GM12864 (cell line): ENCODE results near the gene COX5B.
"Not testable (repeated sequence)": the region's sequence is repeated elsewhere in the genome, so short reads cannot be mapped to it uniquely, and the experiment has no call there.

ENCODE experiments used
- DNase-seq: peaks from one replicate; pipeline ENCODE4 v3.0.0-alpha.2; 2011; ENCODE audit warnings: low read depth
- H3K4me3 ChIP-seq: 2 replicates; pipeline ENCODE4 v1.5.1; 2011; ENCODE audit warnings: mild to moderate bottlenecking, low read depth, low read length, control low read depth
- CTCF ChIP-seq: IDR thresholded peaks from 2 replicates; pipeline ENCODE4 v1.5.1; 2011; ENCODE audit warnings: low read depth, mild to moderate bottlenecking, moderate library complexity, low read length, control low read depth, inconsistent platforms; ENCODE audit errors: missing control alignments

Gene COX5B

GRCh38 chr2:97673915-97674283 is 28.0 kb downstream of the COX5B start:
- no peak for TF ChIP-seq CTCF
- H3K4me3 ChIP-seq, result no peak overlapping the region
- no peak for DNase-seq

- TF ChIP-seq CTCF, result no peak
- H3K4me3 ChIP-seq, result no peak overlapping the region
- no peak for DNase-seq
Observed at GRCh38 chr2:97675430-97676113, 29.7 kb downstream of the COX5B start.

- no peak overlapping the region for H3K4me3 ChIP-seq
- DNase-seq, result no peak
- no peak for TF ChIP-seq CTCF
Observed at GRCh38 chr2:97676620-97677019, 30.8 kb downstream of the COX5B start.

- no peak for DNase-seq
- H3K4me3 ChIP-seq, result no peak overlapping the region
- TF ChIP-seq CTCF, result no peak
Observed at GRCh38 chr2:97677480-97677879, 31.6 kb downstream of the COX5B start.

GRCh38 chr2:97678298-97678697 is 32.4 kb downstream of the COX5B start:
- no peak for TF ChIP-seq CTCF

GRCh38 chr2:97687235-97687634 is 41.4 kb downstream of the COX5B start:
- not testable (repeated sequence) for DNase-seq

More at GRCh38 chr2:97678298-97678697, 32.4 kb downstream of the COX5B start:
- H3K4me3 ChIP-seq, result no peak overlapping the region
- no peak for DNase-seq

GRCh38 chr2:97688062-97688827 is 42.4 kb downstream of the COX5B start:
- no peak for TF ChIP-seq CTCF
- H3K4me3 ChIP-seq, result no peak overlapping the region
- DNase-seq, result no peak

More at GRCh38 chr2:97687235-97687634, 41.4 kb downstream of the COX5B start:
- not testable (repeated sequence) for H3K4me3 ChIP-seq
